GM19043 (cell line): ENCODE measurements around the gene BIVM.

Experiments
- ATAC-seq: cut with Tn5 transposase; IDR thresholded peaks from one replicate; pipeline ENCODE4 v1.9.1; 2021; ENCODE audit warnings: low read depth; ENCODE audit not compliant: unreplicated experiment

Gene BIVM

DNA sequence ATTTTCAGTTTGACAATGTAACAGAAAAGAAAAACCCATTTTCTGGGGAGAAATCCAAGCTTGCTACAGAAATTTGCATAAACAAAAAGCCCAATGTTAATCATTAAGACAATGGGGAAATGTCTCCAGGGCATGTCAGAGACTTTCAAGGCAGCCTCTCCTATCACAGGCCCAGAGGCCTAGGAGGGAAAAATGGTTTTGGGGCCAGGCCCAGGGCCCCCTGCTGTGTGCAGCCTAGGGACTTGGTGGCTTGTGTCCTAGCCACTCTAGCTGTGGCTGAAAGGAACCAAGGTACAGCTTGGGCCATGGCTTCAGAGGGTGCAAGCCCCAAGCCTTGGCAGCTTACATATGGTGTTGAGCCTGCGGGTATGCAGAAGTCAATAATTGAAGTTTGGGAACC lies 17.3 kb upstream of the BIVM start:
- no peak for ATAC-seq

DNA sequence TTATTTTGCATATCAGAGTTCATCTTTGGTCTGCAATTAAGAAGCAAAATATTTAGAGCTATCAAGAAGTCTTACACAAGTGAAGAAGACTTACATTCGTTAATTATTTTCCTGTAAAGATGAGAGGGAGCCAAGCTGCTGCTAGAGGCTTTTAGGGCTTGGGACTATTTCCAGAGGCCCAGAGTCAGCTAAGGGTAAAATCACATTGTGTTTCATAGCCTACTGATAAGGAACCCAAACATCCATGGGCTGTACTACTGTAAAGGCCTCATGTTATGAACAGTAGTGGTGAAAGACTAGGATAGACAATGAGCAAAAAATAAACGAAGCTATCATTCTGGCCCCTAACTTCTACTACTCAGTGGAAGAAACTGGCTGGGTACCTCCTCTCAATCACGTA lies 14.4 kb upstream of the BIVM start:
- no peak for ATAC-seq

DNA sequence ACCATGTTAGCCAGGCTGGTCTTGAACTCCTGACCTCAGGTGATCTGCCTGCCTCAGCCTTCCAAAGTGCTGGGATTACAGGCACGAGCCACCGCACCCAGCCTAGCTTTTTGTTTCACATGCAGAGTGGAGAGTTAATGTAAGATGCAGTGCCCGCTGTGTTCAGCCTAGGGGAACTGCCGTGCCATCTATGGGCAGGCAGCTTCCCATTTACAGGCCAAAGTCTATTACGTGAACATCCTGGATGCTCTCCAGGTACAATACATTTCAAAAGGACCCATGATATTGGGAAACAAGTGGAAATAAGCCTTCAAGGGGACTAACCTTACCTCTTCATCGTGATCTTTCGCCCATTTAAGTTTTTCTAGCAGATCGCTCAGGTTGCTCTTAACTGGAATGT lies 10.2 kb upstream of the BIVM start:
- ATAC-seq = no peak

DNA sequence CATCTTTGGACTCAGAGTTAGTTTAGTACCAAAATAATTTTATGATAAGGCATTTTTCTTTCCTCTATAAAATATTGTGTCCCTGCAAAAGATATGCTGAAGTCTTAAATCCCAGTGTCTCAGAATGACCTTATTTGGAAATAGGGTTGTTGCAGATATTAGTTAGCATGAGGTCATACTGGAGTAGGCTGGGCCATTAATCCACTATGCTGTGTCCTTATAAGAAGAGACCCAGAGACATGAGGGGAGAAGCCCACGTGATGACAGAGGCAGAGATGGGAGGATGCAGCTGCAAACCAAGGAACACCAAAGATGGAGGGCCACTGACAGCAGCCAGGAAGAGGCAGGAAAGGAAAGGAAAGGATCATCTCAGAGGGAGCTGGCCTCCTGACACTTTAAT lies 6.5 kb upstream of the BIVM start:
- ATAC-seq = no peak

DNA sequence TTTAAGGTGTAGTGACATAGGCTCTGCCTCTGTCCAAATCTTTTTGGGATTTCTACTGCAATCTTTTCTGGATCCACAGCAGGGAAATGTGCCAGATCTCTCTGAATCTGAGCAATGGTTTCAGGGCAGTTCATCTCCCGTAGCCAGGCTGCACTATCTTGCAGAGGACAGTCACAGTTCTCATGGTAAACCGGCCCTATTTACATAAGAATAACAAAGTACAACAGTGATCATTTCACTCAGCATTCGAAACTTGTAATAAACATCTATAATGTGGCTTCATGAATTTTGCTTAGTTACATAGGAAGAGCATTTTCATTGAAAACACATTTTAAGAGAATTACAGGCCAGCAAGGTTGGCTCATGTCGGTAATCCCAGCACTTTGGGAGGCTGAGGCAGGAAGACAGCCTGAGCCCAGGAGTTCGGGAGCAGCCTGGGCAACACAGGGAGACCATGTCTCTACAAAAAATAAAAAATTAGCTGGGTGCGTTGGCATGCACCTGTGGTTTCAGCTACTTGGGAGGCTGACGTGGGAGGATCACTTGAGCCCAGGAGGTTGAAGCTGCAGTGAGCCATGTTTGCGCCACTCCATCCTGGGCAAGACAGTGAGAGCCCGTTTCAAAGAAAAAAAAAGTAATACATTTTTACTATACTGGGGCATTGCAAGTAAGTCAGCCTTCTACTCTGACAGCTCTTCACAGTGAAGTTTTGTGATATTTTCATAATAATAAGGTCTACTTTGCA lies 5.1 kb upstream of the BIVM start:
- no peak for ATAC-seq

DNA sequence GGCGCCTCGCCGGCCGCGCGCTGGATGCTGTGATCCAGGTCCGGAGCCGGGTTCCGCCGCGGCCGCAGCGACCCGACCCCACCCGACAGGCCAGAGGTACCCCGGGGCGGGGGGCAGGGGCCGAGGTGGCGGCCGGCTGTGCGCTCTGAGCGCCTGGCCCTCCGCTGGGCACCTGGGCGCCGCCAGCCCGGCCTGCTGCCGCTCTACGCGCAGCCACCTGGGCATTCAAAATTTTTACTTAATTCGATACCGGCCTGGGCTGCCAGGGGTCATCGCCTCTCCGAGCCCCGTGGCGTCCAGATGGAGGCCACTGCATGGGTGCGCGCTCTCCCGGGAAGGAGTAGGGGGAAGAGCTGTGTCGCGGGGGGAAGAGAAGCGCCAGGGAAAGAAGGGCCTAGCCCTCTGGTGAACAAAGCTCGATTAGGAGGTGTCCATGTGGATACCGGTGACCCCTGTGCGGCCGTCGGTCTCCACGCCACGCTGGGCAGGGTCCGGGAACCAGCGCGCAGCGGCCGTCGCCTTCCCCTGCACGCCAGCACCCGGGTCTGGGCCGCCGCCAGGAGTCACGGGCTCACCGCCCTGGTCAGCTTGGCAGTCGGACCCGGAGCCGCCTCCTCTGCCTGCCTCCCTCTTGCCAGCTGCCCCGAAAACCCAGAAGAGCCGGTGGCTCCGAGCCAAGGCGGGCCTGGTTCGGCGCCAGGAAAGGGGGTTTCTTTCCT lies 666 bp downstream of the BIVM start:
- peak; percentile 1 for ATAC-seq

DNA sequence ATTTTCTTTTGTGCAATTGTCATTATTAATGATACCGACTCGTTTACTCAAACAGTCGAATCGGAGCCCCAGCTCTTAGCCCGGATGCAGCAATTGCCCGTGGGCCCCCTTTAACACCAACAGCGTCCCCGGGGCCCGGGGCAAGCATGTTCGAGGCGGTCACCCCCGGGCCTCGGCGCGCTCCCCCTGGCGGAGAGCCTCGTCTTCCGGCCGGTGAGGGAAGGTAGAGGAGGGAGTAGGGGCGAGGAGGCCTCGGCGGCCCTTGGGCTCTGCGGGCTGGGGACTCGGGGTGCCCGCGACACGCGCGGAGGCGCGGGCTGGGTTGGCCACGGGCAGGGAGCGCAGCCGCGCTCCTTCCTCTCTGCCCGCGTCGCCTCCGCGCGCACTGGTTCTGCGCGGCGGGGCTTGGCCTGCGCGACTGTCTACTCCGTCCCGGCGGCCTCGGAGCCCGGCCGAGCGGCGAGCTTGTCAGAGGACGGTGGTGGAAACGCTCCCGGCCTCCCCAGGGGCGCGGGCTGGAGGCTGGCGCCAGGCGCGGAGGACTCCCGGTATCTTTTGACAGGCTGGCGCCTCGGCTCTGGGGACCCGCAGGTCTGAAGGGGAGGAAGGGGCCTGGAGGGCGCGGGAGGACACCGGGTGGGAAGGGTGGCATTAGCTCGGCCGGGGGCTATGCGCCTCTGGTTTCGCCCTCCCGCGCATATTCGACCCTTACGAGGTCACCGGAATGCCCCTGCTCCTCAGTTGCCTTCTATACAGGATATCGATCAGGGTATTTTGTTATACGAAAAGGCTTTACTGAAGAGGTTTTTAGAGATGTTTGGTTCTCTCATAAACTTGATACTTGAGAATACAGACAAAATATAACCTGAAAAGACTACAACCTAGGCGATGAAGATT lies 1.5 kb downstream of the BIVM start:
- peak; percentile 61 for ATAC-seq

DNA sequence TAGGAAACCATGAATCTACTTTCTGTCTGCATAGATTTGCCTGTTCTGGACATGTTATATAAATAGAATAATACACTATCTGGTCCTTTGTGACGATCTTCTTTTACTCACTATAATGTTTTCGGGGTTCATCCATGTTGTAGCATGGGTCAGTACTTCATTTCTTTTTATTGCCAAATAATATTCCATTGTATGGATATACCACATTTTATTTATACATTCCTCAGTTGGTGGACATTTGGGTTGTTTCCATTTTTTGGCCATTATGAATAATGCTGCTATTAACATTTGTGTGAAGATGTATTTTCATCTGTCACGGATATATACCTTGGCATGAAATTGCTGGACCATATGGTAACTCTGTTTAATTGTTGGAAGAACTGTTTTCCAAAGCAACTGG lies 6.8 kb downstream of the BIVM start:
- ATAC-seq = no peak

DNA sequence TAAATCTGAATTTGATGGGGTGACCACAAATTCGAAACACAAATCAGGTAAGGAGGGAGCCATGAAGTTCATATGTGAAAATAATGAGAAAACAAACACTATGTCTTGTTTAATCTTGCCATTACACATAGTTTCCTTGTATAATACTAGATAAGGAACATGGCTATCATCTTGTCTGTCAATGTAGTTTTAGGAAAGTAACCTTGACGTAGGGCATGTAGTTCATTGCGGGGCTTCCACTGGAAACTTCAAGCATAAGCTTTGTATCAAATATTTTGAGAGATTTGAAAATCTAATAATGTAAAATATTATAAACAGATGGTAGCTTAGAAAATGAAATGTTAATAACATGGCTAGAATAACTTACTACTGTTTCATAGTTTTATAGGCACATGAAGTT lies 8.8 kb downstream of the BIVM start:
- no peak for ATAC-seq

DNA sequence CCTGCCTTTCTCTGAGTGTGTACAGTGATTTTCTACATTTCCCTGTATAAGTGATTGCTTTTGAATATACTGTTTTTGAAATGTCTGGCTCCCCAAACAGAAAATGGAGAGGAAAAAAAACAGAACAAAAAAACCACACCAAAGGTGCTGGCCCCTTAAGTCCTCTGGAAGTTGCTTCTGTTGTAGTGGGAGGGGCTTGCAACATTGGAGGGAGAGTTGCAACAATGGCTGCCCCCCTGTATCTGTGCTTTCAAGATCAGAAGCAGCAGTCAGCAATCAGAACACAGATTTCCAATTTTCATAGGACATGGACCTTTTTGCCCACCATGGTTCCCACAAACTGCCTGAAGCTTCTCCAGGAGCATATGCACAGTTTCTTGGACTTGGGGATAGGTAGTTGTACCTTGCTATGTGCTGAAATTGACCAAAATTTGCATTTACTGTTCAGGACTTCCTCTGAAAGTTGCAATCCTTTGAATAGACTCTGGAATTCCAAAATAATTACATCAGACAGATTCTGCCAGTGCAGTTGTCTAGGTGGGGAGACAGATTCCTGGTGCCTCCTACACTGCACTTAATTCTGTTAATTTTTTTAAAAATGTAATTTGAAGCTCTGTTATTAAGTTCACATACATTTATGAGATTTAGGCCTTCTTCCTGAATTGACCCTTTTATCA lies 13.8 kb downstream of the BIVM start:
- ATAC-seq = no peak

DNA sequence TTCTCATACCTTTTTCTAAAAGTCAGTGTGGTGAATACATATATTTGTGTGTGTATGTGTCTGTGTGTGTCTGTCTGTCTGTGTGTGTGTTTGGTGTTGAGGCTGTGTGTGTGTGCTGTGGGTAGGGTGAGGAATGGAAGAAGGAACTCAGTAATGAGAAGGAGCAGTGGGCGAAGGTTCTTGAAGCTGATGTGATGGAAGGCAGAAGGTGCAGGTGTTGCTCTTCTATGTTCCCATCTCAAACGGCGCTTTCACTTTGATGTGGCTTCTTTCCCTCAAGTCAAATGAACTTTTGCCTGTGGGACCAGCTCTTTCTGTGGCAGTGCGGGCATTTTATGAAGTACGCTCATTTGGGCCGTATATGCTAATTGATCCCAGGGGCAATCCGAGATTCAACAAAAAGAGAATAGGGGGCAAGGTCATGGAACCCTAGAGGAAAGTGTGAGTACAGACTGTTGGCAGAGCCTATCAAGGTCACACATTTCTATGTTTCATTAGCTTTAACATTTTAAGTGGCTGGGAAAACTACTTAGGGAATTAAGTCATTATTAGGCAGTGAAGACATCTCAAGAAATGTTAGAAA lies 15.2 kb downstream of the BIVM start:
- ATAC-seq = no peak

DNA sequence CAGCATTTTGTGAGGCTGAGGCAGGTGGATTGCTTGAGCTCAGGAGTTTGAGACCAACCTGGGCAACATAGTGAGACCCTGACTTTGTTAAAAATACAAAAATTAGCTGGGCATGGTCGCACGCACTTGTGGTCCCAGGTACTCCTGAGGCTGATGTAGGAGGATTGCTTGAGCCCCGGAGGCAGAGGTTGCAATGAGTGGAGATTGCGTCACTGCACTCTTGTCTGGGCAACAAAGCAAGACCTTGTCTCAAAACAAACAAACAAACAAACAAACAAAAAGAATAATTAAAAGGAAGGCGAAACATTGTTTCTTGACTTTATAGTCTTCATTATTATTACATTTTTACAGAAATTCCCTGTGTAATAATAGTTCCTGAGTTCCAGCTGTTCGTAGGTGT lies 15.9 kb downstream of the BIVM start:
- no peak for ATAC-seq

DNA sequence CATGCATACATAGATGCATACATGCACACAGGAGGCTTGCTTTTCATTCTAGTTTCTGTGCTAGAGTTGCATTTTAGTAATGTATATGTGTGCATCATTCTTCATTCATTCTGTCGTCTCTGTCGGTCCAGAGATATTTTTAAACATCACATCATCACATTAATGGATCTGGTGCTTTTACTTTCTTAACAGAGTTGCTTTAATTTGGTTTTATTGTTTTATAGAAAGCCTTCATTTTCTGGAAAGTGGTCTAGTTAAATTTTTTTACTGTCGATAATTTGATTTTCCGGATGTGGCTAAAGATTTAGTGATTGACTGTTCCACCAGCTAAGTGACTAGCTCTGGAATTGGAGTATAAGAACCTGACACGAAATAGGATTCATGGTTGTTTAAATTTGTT lies 16.9 kb downstream of the BIVM start:
- no peak for ATAC-seq

DNA sequence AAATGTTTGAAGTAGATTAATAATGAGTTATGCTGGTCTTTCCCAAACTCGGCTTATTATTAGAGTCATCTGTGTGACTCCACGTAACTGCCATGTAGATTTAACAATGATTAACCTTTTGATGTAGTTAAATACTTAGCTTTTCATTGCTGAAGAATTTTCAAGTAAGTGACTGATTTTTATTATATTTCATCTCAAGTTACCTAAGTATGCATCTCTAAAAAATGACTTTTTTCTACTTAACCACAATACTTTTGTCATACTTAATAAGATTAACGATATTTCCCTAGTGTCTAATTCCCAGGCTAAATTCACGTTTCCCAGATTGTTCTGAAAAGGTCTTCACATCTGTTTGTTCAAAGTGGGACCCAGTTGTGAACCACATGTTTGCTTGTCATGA lies 17.8 kb downstream of the BIVM start:
- no peak for ATAC-seq

DNA sequence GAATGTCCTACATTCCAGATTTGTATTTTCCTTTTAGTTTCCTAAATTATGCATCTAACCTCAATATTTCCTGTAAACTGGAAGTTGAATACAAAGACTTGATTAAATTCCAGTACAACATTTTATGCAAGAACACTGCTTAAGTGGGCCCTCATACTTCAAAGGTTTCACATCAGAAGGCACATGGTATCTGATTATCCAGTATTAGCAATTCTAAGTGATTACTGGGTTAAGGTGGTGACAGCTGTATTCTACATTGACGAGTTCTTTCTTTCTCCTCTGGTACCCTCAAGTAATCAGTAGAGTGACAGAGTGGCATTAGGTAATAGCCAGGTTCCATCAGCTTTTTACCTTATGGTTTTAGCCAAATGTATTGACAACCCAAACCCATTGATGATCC lies 18.3 kb downstream of the BIVM start:
- ATAC-seq = no peak

DNA sequence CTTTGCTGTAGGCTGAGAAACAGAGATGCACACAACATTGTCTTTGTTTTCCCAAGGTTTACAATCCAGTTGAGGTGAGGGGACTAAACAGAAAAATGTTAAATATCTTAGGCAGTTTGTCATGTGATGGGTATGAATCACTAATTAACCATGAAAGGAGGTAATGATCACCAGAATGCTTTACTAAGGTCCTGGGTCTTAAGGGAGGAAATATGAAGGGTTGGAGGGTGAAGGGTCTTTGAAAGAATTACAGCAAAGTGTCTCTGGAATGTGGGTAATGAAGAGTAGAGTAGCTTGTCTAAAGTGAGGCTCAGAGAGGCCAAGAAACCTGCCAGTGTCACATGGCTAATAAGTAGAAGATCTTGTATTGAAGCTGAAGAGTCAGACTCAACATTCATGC lies 19.0 kb downstream of the BIVM start:
- no peak for ATAC-seq

DNA sequence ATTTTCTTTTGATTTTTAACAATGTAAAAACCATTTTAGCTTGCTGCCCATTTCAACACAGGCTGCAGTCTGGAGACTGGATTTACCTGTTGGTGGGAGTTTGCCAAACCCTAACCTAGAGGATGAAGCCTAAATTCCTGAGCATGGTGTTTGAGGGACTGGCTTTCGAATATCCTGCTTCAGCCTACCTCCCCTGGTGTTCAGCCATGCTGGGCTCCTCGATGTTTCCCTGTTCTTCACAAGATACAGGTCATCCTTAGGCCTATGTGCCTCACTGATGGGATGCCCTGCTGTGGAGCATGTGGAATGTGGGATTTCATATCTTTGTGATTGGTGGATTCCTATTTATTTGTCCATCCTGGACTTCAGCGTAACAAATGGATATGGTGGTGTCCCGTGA lies 26.5 kb downstream of the BIVM start:
- ATAC-seq = no peak

DNA sequence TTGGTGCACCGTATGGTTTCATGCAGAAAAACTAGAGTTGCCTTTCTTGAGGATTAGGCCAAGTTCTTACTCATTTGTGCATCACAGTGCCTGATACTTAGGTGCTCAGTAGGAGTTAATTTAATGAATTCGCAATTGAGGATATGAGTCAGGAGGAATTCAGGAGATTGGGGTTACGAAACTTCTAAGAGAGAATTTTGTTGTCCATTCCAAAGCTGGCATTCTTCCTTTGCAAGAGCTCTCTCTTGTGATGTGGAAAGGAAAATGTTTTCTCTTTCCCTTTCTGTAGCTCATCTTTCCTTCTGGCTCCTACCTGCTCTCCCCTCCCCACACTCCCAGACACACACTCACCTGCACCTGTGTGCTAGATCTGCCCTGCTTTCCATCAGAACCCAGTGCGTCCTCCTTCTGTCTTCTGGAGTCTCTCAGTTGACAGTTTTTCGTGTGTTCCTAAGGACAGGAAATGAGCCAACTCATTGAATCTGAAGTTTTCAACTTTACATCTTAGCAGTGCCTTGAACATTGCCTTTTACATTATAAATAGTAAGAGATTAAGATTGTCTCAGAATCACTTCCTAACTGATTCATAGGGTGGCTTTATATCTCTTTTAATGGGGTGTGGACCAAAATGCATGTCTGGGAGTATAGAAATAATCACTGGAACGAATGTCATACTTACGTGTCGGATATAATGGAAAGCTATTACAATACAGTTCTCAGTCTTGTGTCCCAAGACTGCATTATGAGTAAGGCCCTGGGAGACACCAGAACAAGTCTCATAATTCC lies 27.2 kb downstream of the BIVM start:
- no peak for ATAC-seq

DNA sequence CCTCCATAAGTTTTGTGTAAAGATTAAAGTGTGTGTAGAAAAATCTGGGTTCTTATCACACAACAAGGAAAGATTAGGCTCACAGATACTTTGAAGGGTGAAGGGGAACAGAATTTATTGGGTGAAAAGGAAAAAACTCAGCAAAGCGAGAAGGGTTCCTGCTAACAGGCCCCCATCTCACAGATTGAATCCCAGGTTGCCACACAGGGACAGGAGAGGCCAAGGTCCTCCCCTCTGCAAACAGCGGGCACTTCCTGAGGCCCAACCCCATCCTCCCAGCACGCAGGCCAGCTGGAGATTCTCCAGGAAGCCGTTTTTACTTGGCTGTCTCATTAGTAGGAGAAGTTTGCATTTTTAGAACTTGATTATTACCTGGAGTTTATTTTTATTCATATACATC lies 31.7 kb downstream of the BIVM start:
- ATAC-seq = no peak

DNA sequence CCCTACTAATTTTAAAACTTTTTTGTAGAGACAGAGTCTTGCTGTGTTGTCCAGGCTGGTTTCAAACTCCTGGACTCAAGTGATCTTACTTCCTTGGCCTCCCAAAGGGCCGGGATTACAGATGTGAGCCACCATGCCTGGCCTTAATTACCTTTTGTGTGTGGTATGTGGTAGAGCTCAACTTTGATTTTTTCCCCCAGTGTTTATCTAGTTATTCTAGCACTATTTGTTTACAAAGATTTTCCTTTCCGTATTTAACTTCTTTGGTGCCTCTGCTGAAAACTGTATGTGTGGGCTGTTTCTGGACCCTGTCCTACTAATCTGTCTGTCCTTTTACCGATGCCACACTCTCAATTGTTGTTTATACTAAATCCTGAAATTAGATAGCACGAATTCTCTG lies 37.6 kb downstream of the BIVM start:
- no peak for ATAC-seq
